WI38 (cell line): Measurements from ENCODE around the gene ZC3HAV1.
"Not testable (repeated sequence)": the region's sequence is repeated elsewhere in the genome, so short reads cannot be mapped to it uniquely, and the experiment has no call there.

Experiments
- H3K4me3 ChIP-seq: 2 replicates; pipeline ENCODE4 v1.5.1; 2011; ENCODE audit warnings: low read depth, mild to moderate bottlenecking, control low read depth, low read length
- CTCF ChIP-seq: IDR thresholded peaks from 2 replicates; pipeline ENCODE4 v1.5.1; 2012; ENCODE audit warnings: low read depth, mild to moderate bottlenecking, control low read depth, low read length

The ZC3HAV1 gene

GRCh38 chr7:139059905-139060304 lies 49.6 kb downstream of the ZC3HAV1 start:
- TF ChIP-seq CTCF = no peak
- no peak overlapping the region for H3K4me3 ChIP-seq

GRCh38 chr7:139058943-139059342 lies 50.6 kb downstream of the ZC3HAV1 start:
- no peak overlapping the region for H3K4me3 ChIP-seq
- no peak for TF ChIP-seq CTCF

- TF ChIP-seq CTCF = no peak
- H3K4me3 ChIP-seq = no peak overlapping the region
Measured at GRCh38 chr7:139055674-139056073, 53.8 kb downstream of the ZC3HAV1 start.

GRCh38 chr7:139054656-139055055 lies 54.9 kb downstream of the ZC3HAV1 start:
- not testable (repeated sequence) for H3K4me3 ChIP-seq

- TF ChIP-seq CTCF = no peak
- no peak overlapping the region for H3K4me3 ChIP-seq
Measured at GRCh38 chr7:139054101-139054500, 55.4 kb downstream of the ZC3HAV1 start.

GRCh38 chr7:139051655-139052054 lies 57.9 kb downstream of the ZC3HAV1 start:
- no peak overlapping the region for H3K4me3 ChIP-seq
- no peak for TF ChIP-seq CTCF

GRCh38 chr7:139049936-139050335 lies 59.6 kb downstream of the ZC3HAV1 start:
- no peak overlapping the region for H3K4me3 ChIP-seq
- TF ChIP-seq CTCF = no peak

- TF ChIP-seq CTCF = no peak
- H3K4me3 ChIP-seq = no peak overlapping the region
Measured at GRCh38 chr7:139049111-139049510, 60.4 kb downstream of the ZC3HAV1 start.
